ENCODE measurements around the gene FNDC3A. TPM values are rescaled to one million over a fixed set of nuclear protein-coding genes. Genes with fewer than 3 reads are reported as not detected.
"Not testable (repeated sequence)": the region's sequence is repeated elsewhere in the genome, so short reads cannot be mapped to it uniquely, and the experiment has no call there.

The FNDC3A gene
- total RNA-seq, 1 experiment from 2014 or later: 34.3 TPM

DNA sequence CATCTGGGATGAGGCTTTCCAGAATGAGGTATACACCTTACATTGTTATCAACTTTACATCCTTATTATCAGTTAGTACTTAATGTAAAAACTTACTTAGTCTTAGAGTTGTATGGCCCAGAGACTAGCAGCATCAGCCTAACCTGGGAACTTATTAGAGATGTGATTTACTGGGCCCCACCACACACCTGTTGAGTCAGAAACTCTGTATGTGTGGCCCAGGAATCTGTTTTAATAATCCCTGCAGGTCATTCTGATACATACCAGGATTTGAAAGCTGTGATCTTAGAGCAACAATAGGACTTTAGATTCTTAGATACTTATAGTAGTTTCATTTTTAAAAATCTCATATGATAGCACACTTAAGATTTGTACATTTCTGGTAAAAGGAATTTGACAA lies 17.4 kb downstream of the FNDC3A start:
- H3K9me3 ChIP-seq (ENCODE audit: insufficient read depth, low read depth): peaks cover 13% of the 10 kb centered on the region
- no peaks in the 10 kb centered on the region for H3K79me2 ChIP-seq (ENCODE audit: low read depth)
- ChIA-PET POLR2A (ENCODE audit: unreplicated experiment) (no interaction called here), CTCF (no interaction called here)
- H3K4me3 ChIP-seq: no peak overlapping the region
- no peaks in the 10 kb centered on the region; the same call in 1 of the 2 replicates for H3F3A ChIP-seq (ENCODE audit: insufficient read depth, low read depth)
- no peaks in the 10 kb centered on the region for H4K20me1 ChIP-seq (ENCODE audit: insufficient read depth)
- H3K27ac ChIP-seq: no peak overlapping the region
- H2AFZ ChIP-seq: no peak overlapping the region
- DNase-seq: no peak
- no peak overlapping the region for H3K4me2 ChIP-seq
- H3K9me2 ChIP-seq (ENCODE audit: insufficient read depth): no peaks in the 10 kb centered on the region
- no peaks in the 10 kb centered on the region for H3K27me3 ChIP-seq (ENCODE audit: insufficient read depth, low read depth)
- intact Hi-C loops (cut with micrococcal nuclease; ENCODE audit: unreplicated experiment): no loop called here
- no peaks in the 10 kb centered on the region for H3K4me1 ChIP-seq (replicated peaks; ENCODE audit: insufficient read depth)
- TF ChIP-seq, protein P1, sequence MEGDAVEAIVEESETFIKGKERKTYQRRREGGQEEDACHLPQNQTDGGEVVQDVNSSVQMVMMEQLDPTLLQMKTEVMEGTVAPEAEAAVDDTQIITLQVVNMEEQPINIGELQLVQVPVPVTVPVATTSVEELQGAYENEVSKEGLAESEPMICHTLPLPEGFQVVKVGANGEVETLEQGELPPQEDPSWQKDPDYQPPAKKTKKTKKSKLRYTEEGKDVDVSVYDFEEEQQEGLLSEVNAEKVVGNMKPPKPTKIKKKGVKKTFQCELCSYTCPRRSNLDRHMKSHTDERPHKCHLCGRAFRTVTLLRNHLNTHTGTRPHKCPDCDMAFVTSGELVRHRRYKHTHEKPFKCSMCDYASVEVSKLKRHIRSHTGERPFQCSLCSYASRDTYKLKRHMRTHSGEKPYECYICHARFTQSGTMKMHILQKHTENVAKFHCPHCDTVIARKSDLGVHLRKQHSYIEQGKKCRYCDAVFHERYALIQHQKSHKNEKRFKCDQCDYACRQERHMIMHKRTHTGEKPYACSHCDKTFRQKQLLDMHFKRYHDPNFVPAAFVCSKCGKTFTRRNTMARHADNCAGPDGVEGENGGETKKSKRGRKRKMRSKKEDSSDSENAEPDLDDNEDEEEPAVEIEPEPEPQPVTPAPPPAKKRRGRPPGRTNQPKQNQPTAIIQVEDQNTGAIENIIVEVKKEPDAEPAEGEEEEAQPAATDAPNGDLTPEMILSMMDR (conservative IDR thresholded peaks at IDR 0.05): no peak
- no peak for TF ChIP-seq EZH2 (IDR thresholded peaks at IDR 0.05; ENCODE audit: low read depth)
- no peaks in the 10 kb centered on the region for H3K36me3 ChIP-seq (ENCODE audit: low read depth)
- BruUV-seq (replicated peaks): no TSS peak

DNA sequence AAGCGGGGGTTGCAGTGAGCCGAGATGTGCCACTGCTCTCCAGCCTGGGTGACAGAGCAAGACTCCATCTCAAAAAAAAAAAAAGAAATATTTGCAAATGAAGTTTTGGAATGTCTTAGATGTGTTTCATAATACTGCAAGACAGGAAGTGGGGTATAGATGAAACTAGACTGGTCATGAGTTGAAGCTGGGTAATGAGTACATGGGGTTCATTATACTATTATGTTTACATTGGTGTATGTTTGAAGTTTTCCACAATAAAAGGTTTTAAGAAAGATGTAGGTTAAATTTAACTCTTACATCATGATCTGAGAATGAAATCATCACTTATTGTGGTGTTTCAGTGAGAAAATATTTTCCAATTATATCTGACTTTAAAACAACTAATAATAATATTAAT lies 19.0 kb downstream of the FNDC3A start:
- ChIA-PET POLR2A (ENCODE audit: unreplicated experiment) (interaction anchor here (0.7 kb wide), 1 partner anchor 152 kb away, joined by 5 read pairs; no protein-coding TSS in a partner anchor), CTCF (no interaction called here)
- intact Hi-C loops (cut with micrococcal nuclease; ENCODE audit: unreplicated experiment): no loop called here
- Histone ChIP-seq H3K79me2 (ENCODE audit: low read depth) (no peaks in the 10 kb centered on the region), H4K20me1 (ENCODE audit: insufficient read depth) (no peaks in the 10 kb centered on the region), H3K27me3 (ENCODE audit: insufficient read depth, low read depth) (no peaks in the 10 kb centered on the region), H3K4me2 (no peak overlapping the region), H3K9me2 (ENCODE audit: insufficient read depth) (no peaks in the 10 kb centered on the region), H3K4me1 (replicated peaks; ENCODE audit: insufficient read depth) (no peaks in the 10 kb centered on the region), H3F3A (ENCODE audit: insufficient read depth, low read depth) (no peaks in the 10 kb centered on the region; the same call in 1 of the 2 replicates), H3K36me3 (ENCODE audit: low read depth) (no peaks in the 10 kb centered on the region), H2AFZ (no peak overlapping the region), H3K4me3 (no peak overlapping the region), H3K9me3 (ENCODE audit: insufficient read depth, low read depth) (peaks cover 14% of the 10 kb centered on the region), H3K27ac (no peak overlapping the region)
- TF ChIP-seq, protein P1 (conservative IDR thresholded peaks at IDR 0.05): no peak
- no peak for TF ChIP-seq EZH2 (IDR thresholded peaks at IDR 0.05; ENCODE audit: low read depth)
- BruUV-seq (replicated peaks): no TSS peak
- DNase-seq: no peak

DNA sequence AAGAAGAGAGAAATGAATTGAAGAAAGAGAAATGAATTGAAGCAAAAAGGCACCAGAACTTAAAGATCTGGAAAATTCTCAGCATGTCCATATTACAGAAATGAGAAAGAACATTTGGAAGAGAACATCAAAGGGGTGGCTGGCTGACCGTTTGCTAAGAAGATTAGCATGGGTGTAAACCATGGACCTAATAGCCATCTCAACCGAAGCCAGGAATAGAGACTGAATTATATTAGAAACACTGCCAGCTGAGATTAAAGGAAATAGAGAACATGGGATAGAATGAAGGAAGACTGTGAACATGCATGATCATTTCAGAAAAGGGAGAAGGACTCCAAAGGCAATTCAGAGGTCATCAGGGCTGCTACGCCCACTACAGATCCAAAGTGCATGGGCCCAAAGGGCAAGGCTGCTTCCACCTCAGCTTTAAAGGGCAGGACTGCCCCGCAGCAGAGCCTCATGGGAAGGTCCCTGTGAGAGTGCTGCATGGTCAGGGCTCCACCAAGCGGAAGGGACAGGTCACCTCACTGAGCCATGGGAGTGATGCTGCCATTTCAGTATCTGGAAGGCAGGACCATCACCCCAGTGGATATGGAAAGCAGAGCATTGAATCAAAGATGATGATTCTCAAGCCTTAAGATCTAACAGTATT lies 23.1 kb downstream of the FNDC3A start:
- no peaks in the 10 kb centered on the region for H3K27me3 ChIP-seq (ENCODE audit: insufficient read depth, low read depth)
- BruUV-seq (replicated peaks): no TSS peak
- no peaks in the 10 kb centered on the region for H3K36me3 ChIP-seq (ENCODE audit: low read depth)
- no peaks in the 10 kb centered on the region for H4K20me1 ChIP-seq (ENCODE audit: insufficient read depth)
- H3F3A ChIP-seq (ENCODE audit: insufficient read depth, low read depth): no peaks in the 10 kb centered on the region; the same call in 1 of the 2 replicates
- no peak overlapping the region for H2AFZ ChIP-seq
- POLR2A ChIA-PET (ENCODE audit: unreplicated experiment): no interaction called here
- no peaks in the 10 kb centered on the region for H3K4me1 ChIP-seq (replicated peaks; ENCODE audit: insufficient read depth)
- intact Hi-C loops (cut with micrococcal nuclease; ENCODE audit: unreplicated experiment): no loop called here
- no peak for DNase-seq
- peaks cover 11% of the 10 kb centered on the region for H3K9me3 ChIP-seq (ENCODE audit: insufficient read depth, low read depth)
- H3K9me2 ChIP-seq (ENCODE audit: insufficient read depth): no peaks in the 10 kb centered on the region
- no peak overlapping the region for H3K4me3 ChIP-seq
- CTCF ChIA-PET: no interaction called here
- H3K79me2 ChIP-seq (ENCODE audit: low read depth): no peaks in the 10 kb centered on the region
- TF ChIP-seq EZH2 (IDR thresholded peaks at IDR 0.05; ENCODE audit: low read depth): no peak
- H3K27ac ChIP-seq: no peak overlapping the region
- no peak overlapping the region for H3K4me2 ChIP-seq

DNA sequence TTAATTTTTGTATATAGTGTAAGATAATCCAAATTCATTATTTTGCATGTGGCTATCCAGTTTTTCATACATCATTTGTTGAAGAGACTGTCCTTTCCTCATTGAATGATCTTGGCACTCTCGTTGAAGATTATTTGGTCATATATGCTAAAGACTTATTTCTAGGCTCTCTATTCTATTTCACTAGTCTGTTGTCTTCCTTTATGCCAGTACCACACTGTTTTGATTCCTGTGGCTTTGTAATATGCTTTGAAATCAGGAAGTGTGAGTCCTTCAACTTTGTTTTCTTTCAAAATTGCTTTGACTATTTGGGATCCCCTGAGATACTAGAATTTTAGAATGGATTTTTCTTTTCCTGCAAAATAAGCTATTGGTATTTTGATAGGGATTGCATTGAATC lies 24.5 kb downstream of the FNDC3A start:
- Histone ChIP-seq H3K4me1 (replicated peaks; ENCODE audit: insufficient read depth) (no peaks in the 10 kb centered on the region), H3K27me3 (ENCODE audit: insufficient read depth, low read depth) (no peaks in the 10 kb centered on the region), H2AFZ (no peak overlapping the region), H3F3A (ENCODE audit: insufficient read depth, low read depth) (no peaks in the 10 kb centered on the region; the same call in 1 of the 2 replicates), H3K27ac (no peak overlapping the region), H3K4me2 (no peak overlapping the region), H3K9me3 (ENCODE audit: insufficient read depth, low read depth) (peaks cover 11% of the 10 kb centered on the region), H3K79me2 (ENCODE audit: low read depth) (no peaks in the 10 kb centered on the region), H4K20me1 (ENCODE audit: insufficient read depth) (no peaks in the 10 kb centered on the region), H3K9me2 (ENCODE audit: insufficient read depth) (peaks cover under 1% of the 10 kb centered on the region; the same call in 1 of the 2 replicates), H3K36me3 (ENCODE audit: low read depth) (no peaks in the 10 kb centered on the region), H3K4me3 (no peak overlapping the region)
- CTCF ChIA-PET: no interaction called here
- no peak for TF ChIP-seq EZH2 (IDR thresholded peaks at IDR 0.05; ENCODE audit: low read depth)
- TF ChIP-seq, protein P1 (conservative IDR thresholded peaks at IDR 0.05): no peak
- POLR2A ChIA-PET (ENCODE audit: unreplicated experiment): no interaction called here
- intact Hi-C loops (cut with micrococcal nuclease; ENCODE audit: unreplicated experiment): no loop called here
- DNase-seq: no peak
- no TSS peak for BruUV-seq (replicated peaks)

DNA sequence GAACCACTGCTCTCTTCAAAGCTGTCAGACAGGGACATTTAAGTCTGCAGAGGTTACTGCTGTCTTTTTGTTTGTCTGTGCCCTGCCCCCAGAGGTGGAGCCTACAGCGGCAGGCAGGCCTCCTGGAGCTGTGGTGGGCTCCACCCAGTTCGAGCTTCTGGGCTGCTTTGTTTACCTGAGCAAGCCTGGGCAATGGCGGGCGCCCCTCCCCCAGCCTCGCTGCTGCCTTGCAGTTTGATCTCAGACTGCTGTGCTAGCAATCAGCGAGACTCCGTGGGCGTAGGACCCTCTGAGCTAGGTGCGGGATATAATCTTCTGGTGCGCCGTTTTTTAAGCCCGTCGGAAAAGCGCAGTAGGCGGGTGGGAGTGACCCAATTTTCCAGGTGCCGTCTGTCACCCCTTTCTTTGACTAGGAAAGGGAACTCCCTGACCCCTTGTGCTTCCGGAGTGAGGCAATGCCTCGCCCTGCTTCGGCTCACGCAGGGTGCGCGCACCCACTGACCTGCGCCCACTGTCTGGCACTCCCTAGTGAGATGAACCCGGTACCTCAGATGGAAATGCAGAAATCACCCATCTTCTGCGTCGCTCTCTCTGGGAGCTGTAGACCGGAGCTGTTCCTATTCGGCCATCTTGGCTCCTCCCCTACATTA lies 43.4 kb downstream of the FNDC3A start:
- H3K9me3 ChIP-seq (ENCODE audit: insufficient read depth, low read depth); H2AFZ ChIP-seq; H3K79me2 ChIP-seq (ENCODE audit: low read depth); H3K9me2 ChIP-seq (ENCODE audit: insufficient read depth); intact Hi-C loops (cut with micrococcal nuclease; ENCODE audit: unreplicated experiment); H3F3A ChIP-seq (ENCODE audit: insufficient read depth, low read depth); H3K27ac ChIP-seq; H4K20me1 ChIP-seq (ENCODE audit: insufficient read depth); H3K4me1 ChIP-seq (replicated peaks; ENCODE audit: insufficient read depth); DNase-seq; H3K4me3 ChIP-seq; H3K27me3 ChIP-seq (ENCODE audit: insufficient read depth, low read depth); POLR2A ChIA-PET (ENCODE audit: unreplicated experiment); H3K36me3 ChIP-seq (ENCODE audit: low read depth); CTCF ChIA-PET; H3K4me2 ChIP-seq; BruUV-seq (replicated peaks): not testable (repeated sequence)

All from PC-9 (cell line).